GM12801 (cell line): ENCODE data around the gene EPS8L1.

Source experiments
- TF ChIP-seq, protein P1 (sequence below): IDR thresholded peaks from one replicate; pipeline ENCODE4 v1.5.1; 2011; ENCODE audit warnings: control low read depth; ENCODE audit not compliant: insufficient read length; ENCODE audit errors: extremely low read depth

EPS8L1 gene

GRCh38 chr19:55133639-55134444 is 58.2 kb downstream of the EPS8L1 start:
- TF ChIP-seq, protein P1, sequence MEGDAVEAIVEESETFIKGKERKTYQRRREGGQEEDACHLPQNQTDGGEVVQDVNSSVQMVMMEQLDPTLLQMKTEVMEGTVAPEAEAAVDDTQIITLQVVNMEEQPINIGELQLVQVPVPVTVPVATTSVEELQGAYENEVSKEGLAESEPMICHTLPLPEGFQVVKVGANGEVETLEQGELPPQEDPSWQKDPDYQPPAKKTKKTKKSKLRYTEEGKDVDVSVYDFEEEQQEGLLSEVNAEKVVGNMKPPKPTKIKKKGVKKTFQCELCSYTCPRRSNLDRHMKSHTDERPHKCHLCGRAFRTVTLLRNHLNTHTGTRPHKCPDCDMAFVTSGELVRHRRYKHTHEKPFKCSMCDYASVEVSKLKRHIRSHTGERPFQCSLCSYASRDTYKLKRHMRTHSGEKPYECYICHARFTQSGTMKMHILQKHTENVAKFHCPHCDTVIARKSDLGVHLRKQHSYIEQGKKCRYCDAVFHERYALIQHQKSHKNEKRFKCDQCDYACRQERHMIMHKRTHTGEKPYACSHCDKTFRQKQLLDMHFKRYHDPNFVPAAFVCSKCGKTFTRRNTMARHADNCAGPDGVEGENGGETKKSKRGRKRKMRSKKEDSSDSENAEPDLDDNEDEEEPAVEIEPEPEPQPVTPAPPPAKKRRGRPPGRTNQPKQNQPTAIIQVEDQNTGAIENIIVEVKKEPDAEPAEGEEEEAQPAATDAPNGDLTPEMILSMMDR, result no peak

- TF ChIP-seq, protein P1, result no peak
These were observed 59.1 kb downstream of the EPS8L1 start for GRCh38 chr19:55134736-55135135.

DNA sequence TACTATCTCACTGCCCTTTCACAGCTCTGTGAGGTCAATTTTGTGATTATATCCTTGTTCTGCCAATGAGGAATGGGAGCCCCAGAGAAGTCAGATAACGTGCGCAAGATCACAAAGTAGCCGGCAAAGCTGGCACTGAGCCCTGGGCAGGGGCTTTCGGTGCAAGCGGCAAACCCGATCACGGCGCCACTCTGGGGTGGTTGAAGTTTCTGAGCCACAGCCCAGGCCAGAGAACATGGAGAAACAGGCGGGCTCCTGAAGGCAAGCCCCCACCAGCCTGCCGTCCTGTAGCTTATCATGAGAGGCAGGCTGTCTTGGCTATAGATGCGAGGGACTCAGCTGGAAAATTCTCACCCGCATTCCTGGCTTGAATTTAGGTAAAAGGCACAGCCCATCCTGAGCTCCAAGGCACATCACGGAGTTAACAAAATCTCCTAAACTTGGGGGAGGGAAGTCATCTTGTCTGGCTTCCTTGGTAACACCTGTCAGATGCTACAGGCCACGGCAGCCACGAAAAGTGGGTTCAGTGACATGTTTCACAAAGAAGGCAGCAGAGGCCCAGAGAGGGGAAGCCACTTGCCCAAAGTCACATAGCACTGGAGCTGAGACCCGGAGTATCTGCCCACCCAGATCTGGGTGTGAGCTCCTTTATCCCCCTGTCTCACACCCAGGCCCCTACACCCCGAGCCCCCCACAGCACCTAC is 60.9 kb downstream of the EPS8L1 start:
- TF ChIP-seq, protein P1, result no peak
